ENCODE data around the gene TMA7B. TPM values are rescaled to one million over a fixed set of nuclear protein-coding genes. Genes with fewer than 3 reads are reported as not detected.

TMA7B gene
- not detected for total RNA-seq
- under 1 TPM in 1 of 3 donors, not detected in 2; 0.41 TPM for polyA plus RNA-seq

- no peak within 1 kb of the TSS for H3K27ac ChIP-seq
- no peak for DNase-seq
- no peaks in the 10 kb centered on the region for H3K4me1 ChIP-seq
- H3K36me3 ChIP-seq: no peaks in the 10 kb centered on the region
- H3K4me3 ChIP-seq: no peak within 1 kb of the TSS
- intact Hi-C loops (cut with DNase I): no loop called here
- H3K9me3 ChIP-seq: no peaks in the 10 kb centered on the region
- peaks cover 0 to 3% (median 0%) of the 10 kb centered on the region in 3 donors for H3K27me3 ChIP-seq
- 62 to 82% methylated on average over 14 of the region's 14 CpGs for WGBS, 2 donors
- TF ChIP-seq EP300 (IDR thresholded peaks at IDR 0.05) (no peak), CTCF (IDR thresholded peaks at IDR 0.05) (no peak), POLR2A (IDR thresholded peaks at IDR 0.05) (no peak), POLR2AphosphoS5 (IDR thresholded peaks at IDR 0.05) (no peak)
Measured at GRCh38 chr22:39959640-39960447, at the start of gene TMA7B. TSS of gene TMA7B (plus strand) at chr22:39960397. CDS start at chr22:39964375, 3,978 bp downstream.

- H3K4me3 ChIP-seq: no peak overlapping the region
- no peak overlapping the region for H3K27ac ChIP-seq
- intact Hi-C loops (cut with DNase I): no loop called here
- no peak for DNase-seq
- no peak for TF ChIP-seq CTCF (IDR thresholded peaks at IDR 0.05)
- no peak for TF ChIP-seq POLR2A (IDR thresholded peaks at IDR 0.05)
- no peak for TF ChIP-seq EP300 (IDR thresholded peaks at IDR 0.05)
- no peak for TF ChIP-seq POLR2AphosphoS5 (IDR thresholded peaks at IDR 0.05)
- H3K9me3 ChIP-seq: no peaks in the 10 kb centered on the region
- H3K4me1 ChIP-seq: no peaks in the 10 kb centered on the region
- H3K27me3 ChIP-seq: peaks cover 0 to 41% (median 7%) of the 10 kb centered on the region in 3 donors
- 68 to 81% methylated on average over 9 of the region's 9 CpGs for WGBS, 2 donors
- H3K36me3 ChIP-seq: no peaks in the 10 kb centered on the region
Measured at GRCh38 chr22:39910876-39911613, 49.2 kb upstream of the TMA7B start.

- TF ChIP-seq POLR2AphosphoS5 (IDR thresholded peaks at IDR 0.05) (no peak), POLR2A (IDR thresholded peaks at IDR 0.05) (no peak)
Measured at GRCh38 chr22:39913321-39913720, 46.9 kb upstream of the TMA7B start.

GRCh38 chr22:39913886-39914285, 46.3 kb upstream of the TMA7B start:
- no peak overlapping the region for H3K4me3 ChIP-seq
- TF ChIP-seq POLR2AphosphoS5 (IDR thresholded peaks at IDR 0.05) (no peak), EP300 (IDR thresholded peaks at IDR 0.05) (no peak), CTCF (IDR thresholded peaks at IDR 0.05) (no peak), POLR2A (IDR thresholded peaks at IDR 0.05) (no peak)
- DNase-seq: no peak
- no peaks in the 10 kb centered on the region for H3K36me3 ChIP-seq
- H3K4me1 ChIP-seq: no peaks in the 10 kb centered on the region
- H3K27ac ChIP-seq: no peak overlapping the region
- H3K27me3 ChIP-seq: peaks cover 0 to 41% (median 7%) of the 10 kb centered on the region in 3 donors
- intact Hi-C loops (cut with DNase I): no loop called here
- H3K9me3 ChIP-seq: no peaks in the 10 kb centered on the region
- WGBS, 2 donors: 67 to 83% methylated on average over 2 of the region's 2 CpGs

More at GRCh38 chr22:39913321-39913720, 46.9 kb upstream of the TMA7B start:
- no peak for DNase-seq
- Histone ChIP-seq H3K9me3 (no peaks in the 10 kb centered on the region), H3K36me3 (no peaks in the 10 kb centered on the region), H3K4me1 (no peaks in the 10 kb centered on the region), H3K27me3 (peaks cover 0 to 41% (median 7%) of the 10 kb centered on the region in 3 donors), H3K27ac (no peak overlapping the region), H3K4me3 (no peak overlapping the region)
- intact Hi-C loops (cut with DNase I): no loop called here
- 82 to 84% methylated on average over 5 of the region's 5 CpGs for WGBS, 2 donors

GRCh38 chr22:39914584-39914983, 45.6 kb upstream of the TMA7B start:
- intact Hi-C loops (cut with DNase I): no loop called here
- 82 to 88% methylated on average over 9 of the region's 9 CpGs for WGBS, 2 donors
- no peaks in the 10 kb centered on the region for H3K4me1 ChIP-seq

More at GRCh38 chr22:39914584-39914983, 45.6 kb upstream of the TMA7B start:
- Histone ChIP-seq H3K27me3 (peaks cover 0 to 41% (median 7%) of the 10 kb centered on the region in 3 donors), H3K9me3 (no peaks in the 10 kb centered on the region), H3K27ac (no peak overlapping the region), H3K4me3 (no peak overlapping the region), H3K36me3 (no peaks in the 10 kb centered on the region)
- TF ChIP-seq EP300 (IDR thresholded peaks at IDR 0.05): no peak
- no peak for TF ChIP-seq POLR2A (IDR thresholded peaks at IDR 0.05)
- TF ChIP-seq CTCF (IDR thresholded peaks at IDR 0.05): no peak
- no peak for TF ChIP-seq POLR2AphosphoS5 (IDR thresholded peaks at IDR 0.05)
- DNase-seq: no peak
